Esophagus muscularis mucosa (tissue), 3 donors: Measurements from ENCODE around the gene GBX2.

Source experiments
- POLR2A ChIP-seq: fragments of 450-650 bp; IDR thresholded peaks from one replicate; pipeline ENCODE4 v1.6.1; 2017; ENCODE audit warnings: antibody characterized with exemption, moderate library complexity, mild to moderate bottlenecking, low read depth
- TF ChIP-seq, protein P1 (sequence below), 3 experiments: fragments of 200-600 bp in 2 of 3; fragments of 450-650 bp in 1 of 3; sonication (generic) in 2 of 3; IDR thresholded peaks; one replicate each; pipeline ENCODE4 v1.5.1; 2017 to 2019; ENCODE audit warnings: antibody characterized with exemption in 3 of 3, mild to moderate bottlenecking in 2 of 3, moderate library complexity in 1 of 3

- no peak for TF ChIP-seq POLR2A
- TF ChIP-seq, protein P1, sequence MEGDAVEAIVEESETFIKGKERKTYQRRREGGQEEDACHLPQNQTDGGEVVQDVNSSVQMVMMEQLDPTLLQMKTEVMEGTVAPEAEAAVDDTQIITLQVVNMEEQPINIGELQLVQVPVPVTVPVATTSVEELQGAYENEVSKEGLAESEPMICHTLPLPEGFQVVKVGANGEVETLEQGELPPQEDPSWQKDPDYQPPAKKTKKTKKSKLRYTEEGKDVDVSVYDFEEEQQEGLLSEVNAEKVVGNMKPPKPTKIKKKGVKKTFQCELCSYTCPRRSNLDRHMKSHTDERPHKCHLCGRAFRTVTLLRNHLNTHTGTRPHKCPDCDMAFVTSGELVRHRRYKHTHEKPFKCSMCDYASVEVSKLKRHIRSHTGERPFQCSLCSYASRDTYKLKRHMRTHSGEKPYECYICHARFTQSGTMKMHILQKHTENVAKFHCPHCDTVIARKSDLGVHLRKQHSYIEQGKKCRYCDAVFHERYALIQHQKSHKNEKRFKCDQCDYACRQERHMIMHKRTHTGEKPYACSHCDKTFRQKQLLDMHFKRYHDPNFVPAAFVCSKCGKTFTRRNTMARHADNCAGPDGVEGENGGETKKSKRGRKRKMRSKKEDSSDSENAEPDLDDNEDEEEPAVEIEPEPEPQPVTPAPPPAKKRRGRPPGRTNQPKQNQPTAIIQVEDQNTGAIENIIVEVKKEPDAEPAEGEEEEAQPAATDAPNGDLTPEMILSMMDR (IDR thresholded peaks at IDR 0.05), result no peak
Measured at GRCh38 chr2:236131073-236131692, 37.0 kb downstream of the GBX2 start.
